Panc1 (cell line): ENCODE data around the gene IRF7. TPM values are rescaled to one million over a fixed set of nuclear protein-coding genes. Genes with fewer than 3 reads are reported as not detected.

ENCODE experiments used
- ATAC-seq: fragments of 200-7000 bp; cut with Tn5 transposase; 2 replicates; pipeline ENCODE4 v1.9.1; 2020; ENCODE audit warnings: mild to moderate bottlenecking, moderate library complexity
- BruUV-seq: library from RNA; stranded (reverse); fragments of 400-500 nt; replicated peaks from 2 replicates; lab custom pipeline; 2021; lab: Mats Ljungman, UMichigan
- CTCF ChIA-PET: fragments of 300-600 bp; sonication (Branson Sonifier 250); formaldehyde crosslinking; loops from one replicate; lab custom pipeline; 2022; ENCODE audit warnings: antibody characterized with exemption; lab: Charles Lee
- POLR2A ChIA-PET: fragments of 300-600 bp; sonication (Branson Sonifier 250); formaldehyde crosslinking; loops from one replicate; lab custom pipeline; 2022; ENCODE audit warnings: antibody characterized with exemption; lab: Charles Lee
- DNase-seq: peaks from one replicate; pipeline ENCODE4 v3.0.0-alpha.2; 2010; ENCODE audit warnings: low read depth, low spot score
- H3K27ac ChIP-seq: 2 replicates; pipeline ENCODE4 v1.5.1; 2011; ENCODE audit warnings: mild to moderate bottlenecking, low read length, inconsistent platforms
- H3K27me3 ChIP-seq: fragments of 200-500 bp; sonication (Bioruptor generic); 2 replicates; pipeline ENCODE4 v1.6.0; 2014; ENCODE audit warnings: low read length, inconsistent platforms; ENCODE audit not compliant: control insufficient read depth, insufficient read depth
- H3K36me3 ChIP-seq: fragments of 200-500 bp; sonication (Bioruptor generic); 2 replicates; pipeline ENCODE4 v1.5.1; 2014; ENCODE audit warnings: inconsistent platforms, mild to moderate bottlenecking, low read length, moderate library complexity; ENCODE audit not compliant: control insufficient read depth, insufficient read depth
- H3K4me1 ChIP-seq: 2 replicates; pipeline ENCODE4 v1.5.1; 2011; ENCODE audit warnings: inconsistent platforms, mild to moderate bottlenecking, low read length, moderate library complexity; ENCODE audit not compliant: control insufficient read depth, insufficient read depth
- H3K4me3 ChIP-seq, 2 experiments: 2 replicates each; pipeline ENCODE4 v1.5.1; 2011 to 2012; ENCODE audit warnings: low read depth in 2 of 2, low read length in 2 of 2, mild to moderate bottlenecking in 2 of 2, inconsistent platforms in 1 of 2, moderate library complexity in 1 of 2
- H3K9me3 ChIP-seq: fragments of 200-500 bp; sonication (Bioruptor generic); 2 replicates; pipeline ENCODE4 v1.5.1; 2014; ENCODE audit warnings: low read depth, mild to moderate bottlenecking, inconsistent platforms, low read length, moderate library complexity; ENCODE audit not compliant: control insufficient read depth, insufficient read depth
- POLR2AphosphoS5 ChIP-seq: IDR thresholded peaks from 2 replicates; pipeline ENCODE4 v1.6.1; 2012; ENCODE audit warnings: mild to moderate bottlenecking, low read depth, low read length, moderate library complexity
- REST ChIP-seq, 2 experiments: IDR thresholded peaks; 2 replicates each; pipeline ENCODE4 v1.6.1; 2011 to 2012; ENCODE audit warnings: low read depth in 2 of 2, control low read depth in 1 of 2, low read length in 1 of 2, mild to moderate bottlenecking in 1 of 2, moderate library complexity in 1 of 2; ENCODE audit not compliant: insufficient read depth in 1 of 2
- SIN3A ChIP-seq: IDR thresholded peaks from 2 replicates; pipeline ENCODE4 v1.6.1; 2012; ENCODE audit warnings: low read depth, mild to moderate bottlenecking, low read length, moderate library complexity, borderline replicate concordance; ENCODE audit not compliant: insufficient read depth
- TCF7L2 ChIP-seq: IDR thresholded peaks from 2 replicates; pipeline ENCODE4 v1.6.1; 2011; ENCODE audit warnings: mild to moderate bottlenecking, low read depth, low read length, inconsistent platforms
- in situ Hi-C: cut with HindIII; loops from 2 replicates; pipeline ENCODE4 v1.10.0; 2016; ENCODE audit warnings: low sequenced_read_pairs, low pct_unique_long_range_greater_than_20kb
- intact Hi-C: fragments of 100-400 bp; cut with micrococcal nuclease; formaldehyde crosslinking; loops from one replicate; pipeline ENCODE4 v1.10.0; 2022; ENCODE audit not compliant: unreplicated experiment
- total RNA-seq: library from RNA; stranded (reverse); gene quantifications from one replicate; pipeline ENCODE4 v1.2.1, GENCODE V29; 2021; ENCODE audit not compliant: unreplicated experiment
- TF ChIP-seq, protein P1 (sequence below): fragments of 450-650 bp; IDR thresholded peaks from 2 replicates; pipeline ENCODE4 v1.5.1; 2017; ENCODE audit warnings: mild to moderate bottlenecking

IRF7 gene
- total RNA-seq, 1 experiment from 2014 or later, result 23.9 TPM

- Histone ChIP-seq H3K4me3 (no peak overlapping the region), H3K27ac (no peak overlapping the region), H3K9me3 (no peaks in the 10 kb centered on the region), H3K36me3 (no peaks in the 10 kb centered on the region), H3K27me3 (no peaks in the 10 kb centered on the region), H3K4me1 (peaks cover 21% of the 10 kb centered on the region)
- intact Hi-C loops (no loop called here), in situ Hi-C loops (no loop called here)
- ChIA-PET CTCF (no interaction called here), POLR2A (no interaction called here)
- DNase-seq (no peak), ATAC-seq (peak; percentile 16; the same call in 1 of the 2 replicates)
- TF ChIP-seq SIN3A (no peak), POLR2AphosphoS5 (peak; percentile 36; the same call in 1 of the 2 replicates)
- BruUV-seq, result no TSS peak
Measured at GRCh38 chr11:643849-644738, 28.3 kb upstream of the IRF7 start.

- TF ChIP-seq REST (IDR thresholded peaks at IDR 0.05; ENCODE audit: insufficient read depth in 1 of 2, low read depth in 2 of 2, low read length in 1 of 2), result no peak
- TF ChIP-seq, protein P1, sequence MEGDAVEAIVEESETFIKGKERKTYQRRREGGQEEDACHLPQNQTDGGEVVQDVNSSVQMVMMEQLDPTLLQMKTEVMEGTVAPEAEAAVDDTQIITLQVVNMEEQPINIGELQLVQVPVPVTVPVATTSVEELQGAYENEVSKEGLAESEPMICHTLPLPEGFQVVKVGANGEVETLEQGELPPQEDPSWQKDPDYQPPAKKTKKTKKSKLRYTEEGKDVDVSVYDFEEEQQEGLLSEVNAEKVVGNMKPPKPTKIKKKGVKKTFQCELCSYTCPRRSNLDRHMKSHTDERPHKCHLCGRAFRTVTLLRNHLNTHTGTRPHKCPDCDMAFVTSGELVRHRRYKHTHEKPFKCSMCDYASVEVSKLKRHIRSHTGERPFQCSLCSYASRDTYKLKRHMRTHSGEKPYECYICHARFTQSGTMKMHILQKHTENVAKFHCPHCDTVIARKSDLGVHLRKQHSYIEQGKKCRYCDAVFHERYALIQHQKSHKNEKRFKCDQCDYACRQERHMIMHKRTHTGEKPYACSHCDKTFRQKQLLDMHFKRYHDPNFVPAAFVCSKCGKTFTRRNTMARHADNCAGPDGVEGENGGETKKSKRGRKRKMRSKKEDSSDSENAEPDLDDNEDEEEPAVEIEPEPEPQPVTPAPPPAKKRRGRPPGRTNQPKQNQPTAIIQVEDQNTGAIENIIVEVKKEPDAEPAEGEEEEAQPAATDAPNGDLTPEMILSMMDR, result no peak
- TF ChIP-seq POLR2AphosphoS5, result no peak
- TF ChIP-seq SIN3A, result no peak
- no peak for TF ChIP-seq TCF7L2
- Histone ChIP-seq H3K27ac (peak overlapping the region; percentile 5; the same call in 1 of the 2 replicates), H3K27me3 (no peaks in the 10 kb centered on the region), H3K4me3 (no peak overlapping the region), H3K4me1 (peaks cover 21% of the 10 kb centered on the region), H3K36me3 (no peaks in the 10 kb centered on the region), H3K9me3 (no peaks in the 10 kb centered on the region)
- no peak for DNase-seq
- no TSS peak for BruUV-seq
- ATAC-seq, result peak; percentile 23; the same call in 1 of the 2 replicates
- in situ Hi-C loops (no loop called here), intact Hi-C loops (no loop called here)
- ChIA-PET POLR2A (no interaction called here), CTCF (no interaction called here)
Measured at GRCh38 chr11:643366-643765, 27.6 kb upstream of the IRF7 start.
